ENCODE results near the gene ARHGEF28.
A peak's percentile ranks its signal among the peaks of the same experiment; 100 is the strongest.

Gene ARHGEF28

DNA sequence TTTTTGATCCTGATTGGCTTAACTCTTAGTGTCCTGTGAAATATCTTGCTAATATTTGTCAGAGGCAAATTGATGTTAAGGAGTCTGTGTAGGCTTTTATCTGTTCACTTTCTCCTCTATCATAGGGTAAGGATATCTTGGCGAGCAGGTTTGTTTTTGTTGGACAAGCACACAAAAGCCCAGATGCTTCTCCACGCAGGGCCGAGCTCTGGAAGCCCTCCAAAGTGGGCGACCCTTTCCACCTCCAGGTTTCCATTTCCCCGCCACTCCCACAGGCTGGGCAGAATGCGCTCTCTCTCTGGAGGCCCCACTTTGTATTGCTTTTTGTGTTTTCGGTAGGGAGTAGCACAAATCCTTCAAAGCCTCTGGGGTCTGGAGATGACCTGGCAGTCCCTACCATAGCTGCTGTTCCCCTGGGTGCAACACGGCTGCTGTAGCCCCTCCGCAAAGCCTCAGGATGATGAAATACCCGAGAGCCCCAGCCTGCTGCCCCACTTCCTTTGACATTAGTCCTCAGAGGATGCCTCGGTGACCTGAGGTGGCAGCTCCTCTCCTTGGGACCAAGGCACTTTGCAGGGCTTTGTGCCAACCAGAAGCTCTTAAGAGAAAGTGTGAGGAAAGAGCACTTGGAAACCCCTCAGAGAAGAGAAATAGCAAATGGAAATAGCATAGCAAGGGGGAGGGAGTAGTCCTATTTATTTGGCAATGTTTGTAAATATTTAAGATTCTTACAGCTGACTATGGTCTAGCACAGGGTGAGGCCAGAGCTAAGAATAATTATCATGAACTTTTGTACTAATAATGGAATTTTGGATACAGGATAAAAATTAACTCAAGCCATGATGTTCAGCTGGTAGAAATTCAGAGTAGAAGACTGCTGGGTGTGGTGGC lies 122.8 kb downstream of the ARHGEF28 start:
- peak; percentile 29 for DNase-seq

DNA sequence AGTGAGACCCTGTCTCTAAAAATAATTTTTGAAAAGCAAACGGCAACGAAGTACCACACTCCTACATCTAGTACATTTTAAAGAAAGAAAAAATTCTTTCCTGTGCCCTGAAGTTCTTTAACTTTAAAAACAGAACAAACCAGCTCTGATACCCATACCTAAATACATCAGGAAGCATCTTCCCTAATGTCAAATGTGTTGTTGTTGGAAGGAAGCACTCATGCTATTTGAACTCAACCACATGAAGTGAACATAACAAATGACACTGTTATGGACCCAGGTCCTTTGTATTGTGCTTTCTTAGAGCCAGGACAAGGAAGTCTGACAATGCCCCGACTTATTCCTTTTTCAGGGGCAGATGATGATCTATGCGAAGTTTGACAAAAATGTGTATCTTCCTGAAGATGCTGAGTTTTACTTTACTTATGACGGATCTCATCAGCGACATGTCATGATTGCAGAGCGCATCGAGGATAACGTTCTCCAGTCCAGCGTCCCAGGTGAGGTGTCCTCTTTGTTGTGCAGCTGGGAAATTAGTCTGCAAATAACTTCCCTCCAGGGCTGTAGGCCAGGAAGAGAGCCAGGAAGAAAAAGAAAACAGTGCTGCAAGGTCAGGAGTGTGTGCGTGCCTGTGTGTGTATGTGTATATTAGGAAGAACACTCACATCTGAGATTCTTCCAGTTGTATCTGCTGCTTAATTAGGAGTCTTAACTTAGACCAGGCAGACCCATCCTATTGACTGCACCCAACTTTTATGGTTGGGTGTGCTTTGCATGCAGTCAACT lies 123.7 kb downstream of the ARHGEF28 start:
- DNase-seq, result no peak

DNA sequence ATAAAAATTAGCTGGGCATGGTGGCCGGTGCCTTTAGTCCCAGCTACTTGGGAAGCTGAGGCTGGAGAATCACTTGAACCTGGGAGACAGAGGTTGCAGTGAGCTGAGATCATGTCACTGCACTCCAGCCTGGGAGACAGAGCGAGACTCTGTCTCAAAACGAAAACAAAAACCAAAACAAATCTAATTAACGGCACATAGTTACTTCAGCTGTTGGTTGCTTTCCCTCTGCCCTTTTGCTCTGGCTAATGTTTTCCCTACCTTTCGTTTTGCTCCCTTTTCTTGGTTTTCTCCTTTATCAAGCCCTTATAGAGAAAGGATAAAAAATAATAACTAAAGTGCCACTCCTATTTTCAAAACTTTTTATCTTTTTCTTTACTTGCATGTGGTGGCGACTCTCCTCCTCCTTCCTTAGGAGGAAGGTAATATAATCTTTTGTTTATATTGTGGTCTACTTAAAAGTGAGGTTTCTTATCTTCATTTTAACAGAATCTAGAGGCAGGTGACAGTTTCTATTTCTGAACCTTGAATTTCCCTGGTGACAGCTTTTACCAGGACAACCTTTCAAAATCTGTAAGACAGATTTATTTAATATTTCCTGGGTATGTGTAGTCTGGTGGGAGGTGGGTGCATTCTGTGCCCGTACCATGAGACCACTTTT lies 125.4 kb downstream of the ARHGEF28 start:
- DNase-seq, result no peak

DNA sequence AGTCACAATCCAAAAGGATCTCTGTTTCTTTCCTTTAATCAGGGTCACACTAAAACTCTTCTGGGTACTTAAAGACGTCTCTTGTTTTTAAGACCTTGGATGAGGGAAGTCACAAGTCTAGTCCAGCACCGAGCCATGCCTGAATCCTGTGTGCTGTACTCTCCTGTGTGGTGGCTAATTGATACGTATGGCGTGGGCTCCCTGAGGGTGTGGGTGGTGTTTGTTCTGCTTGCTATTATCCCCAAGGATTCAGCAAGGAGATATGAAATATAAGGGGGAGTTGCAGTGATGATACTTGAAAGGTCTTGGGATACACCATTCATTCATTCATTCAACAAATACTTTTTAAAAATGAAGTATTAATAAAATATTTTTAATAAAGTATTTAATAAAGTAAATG lies 128.3 kb downstream of the ARHGEF28 start:
- DNase-seq, result no peak

DNA sequence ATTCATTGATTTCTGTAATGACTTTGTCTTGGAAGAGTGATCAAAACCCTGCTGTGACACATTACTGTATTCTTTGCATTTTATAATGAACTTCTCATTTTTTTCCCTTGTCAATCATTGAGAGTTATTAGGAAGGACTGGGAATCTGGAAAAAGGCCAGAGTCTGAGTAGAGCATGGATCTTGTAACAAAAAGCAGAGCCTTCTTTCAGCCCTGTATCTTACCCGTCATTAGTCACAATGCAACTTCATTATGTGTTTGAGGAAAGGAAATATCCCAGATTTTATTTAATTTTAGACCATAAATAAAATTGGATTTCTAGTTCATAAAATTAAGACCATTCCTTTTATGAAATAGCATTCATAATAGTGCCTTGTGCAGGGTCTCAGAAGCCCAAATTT lies 131.4 kb downstream of the ARHGEF28 start:
- no peak for DNase-seq

DNA sequence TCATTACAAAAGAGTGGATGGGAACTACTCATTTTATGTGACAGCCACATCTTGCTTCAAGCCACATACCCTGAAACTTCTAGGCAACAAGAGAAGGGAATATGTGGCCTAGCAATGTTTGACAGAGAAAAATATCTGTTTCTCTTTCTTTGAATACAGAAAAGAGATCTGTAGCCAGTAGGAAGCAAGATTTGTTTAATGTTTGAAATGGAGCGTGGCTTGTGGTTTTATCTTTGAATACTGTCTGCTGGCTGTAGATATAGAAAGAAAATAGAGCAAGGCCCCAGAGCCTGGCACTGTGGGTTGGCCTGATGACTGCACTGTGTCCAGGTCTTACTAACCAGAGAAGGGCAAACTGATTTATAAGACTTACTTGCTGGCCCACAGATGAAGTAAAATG lies 133.8 kb downstream of the ARHGEF28 start:
- DNase-seq, result no peak

DNA sequence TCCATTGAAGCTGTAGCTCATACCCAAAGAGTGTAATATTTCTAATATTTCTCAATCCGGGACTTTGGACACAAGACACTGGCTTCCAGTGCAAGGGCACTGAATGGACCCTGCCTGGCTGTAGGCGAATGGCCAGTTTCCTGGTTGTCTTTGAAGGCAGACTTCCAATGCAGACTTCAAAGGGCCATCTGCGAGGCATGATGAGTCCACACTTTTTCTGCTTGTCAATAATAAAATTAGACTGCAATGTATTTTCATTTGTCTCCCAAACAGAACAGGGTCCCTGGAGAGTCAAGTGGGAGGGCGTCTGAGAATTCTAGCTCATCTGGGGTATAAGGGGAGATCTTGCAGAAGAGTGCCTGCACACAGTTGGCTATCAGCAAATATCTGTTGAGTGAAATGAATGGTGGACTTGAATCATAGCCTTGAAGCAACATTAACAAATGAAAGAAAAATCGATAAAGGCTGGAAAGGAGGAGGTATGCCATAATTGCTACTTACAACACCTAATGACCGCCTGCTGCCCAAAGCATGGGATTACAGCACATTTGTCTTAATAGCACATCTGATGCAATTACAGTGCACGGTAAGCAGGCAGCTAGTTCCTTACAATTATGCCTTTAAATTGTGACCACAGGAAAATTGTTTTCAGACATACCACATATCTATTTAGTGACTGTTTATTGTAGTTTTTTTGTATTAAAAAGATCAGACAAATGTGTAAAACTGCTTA lies 137.5 kb downstream of the ARHGEF28 start:
- peak; percentile 86 for DNase-seq

DNA sequence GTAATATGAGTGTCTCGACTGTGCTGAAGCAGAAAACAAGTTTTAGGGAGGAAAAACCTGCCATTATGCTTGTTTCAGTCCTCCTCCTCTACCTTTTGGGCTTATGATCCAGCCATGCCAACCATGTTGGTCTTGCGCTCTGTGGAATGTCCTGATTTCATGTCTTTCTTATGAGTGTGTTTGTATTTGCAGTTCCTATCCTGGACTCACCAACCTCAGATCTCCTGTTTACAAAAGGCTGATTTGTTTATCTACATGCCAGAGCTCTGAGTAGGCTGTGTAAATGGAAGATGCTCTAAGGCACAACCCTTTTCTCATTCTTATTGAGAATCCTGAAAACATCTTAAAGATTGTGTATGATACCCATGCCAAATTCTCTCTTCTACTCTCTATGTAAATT lies 138.6 kb downstream of the ARHGEF28 start:
- DNase-seq, result no peak

DNA sequence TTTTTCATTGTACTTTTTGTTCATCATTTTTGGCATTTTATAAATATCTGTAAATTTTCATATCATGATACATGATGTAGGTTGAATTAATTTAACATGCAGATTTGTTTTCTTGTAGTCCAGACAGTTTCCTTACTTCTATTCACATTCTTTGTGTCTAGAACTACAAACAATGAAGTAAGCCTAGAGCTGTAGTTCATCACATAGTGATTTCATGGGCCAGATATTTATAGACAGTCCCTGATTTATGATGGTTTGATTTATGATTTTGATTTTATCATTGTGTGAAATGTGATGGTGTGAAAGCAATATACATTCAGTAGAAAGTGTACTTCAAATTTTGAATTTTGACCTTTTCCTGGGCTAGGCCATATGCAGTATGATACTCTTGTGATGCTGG lies 139.0 kb downstream of the ARHGEF28 start:
- no peak for DNase-seq

DNA sequence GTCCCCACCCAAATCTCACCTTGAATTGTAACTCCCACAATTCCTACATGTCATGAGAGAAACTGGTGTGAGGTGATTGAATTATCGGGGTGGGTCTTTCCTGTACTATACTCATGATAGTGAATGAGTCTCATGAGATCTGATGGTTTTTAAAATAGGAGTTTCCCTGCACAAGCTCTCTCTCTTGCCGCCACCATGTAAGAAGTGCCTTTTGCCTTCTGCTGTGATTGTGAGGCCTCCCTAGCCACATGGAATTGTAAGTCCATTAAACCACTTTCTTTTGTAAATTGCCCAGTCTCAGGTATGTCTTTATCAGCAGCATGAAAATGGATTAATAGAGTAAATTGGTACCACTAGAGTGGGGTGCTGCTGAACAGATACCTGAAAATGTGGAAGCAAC lies 140.9 kb downstream of the ARHGEF28 start:
- no peak for DNase-seq

DNA sequence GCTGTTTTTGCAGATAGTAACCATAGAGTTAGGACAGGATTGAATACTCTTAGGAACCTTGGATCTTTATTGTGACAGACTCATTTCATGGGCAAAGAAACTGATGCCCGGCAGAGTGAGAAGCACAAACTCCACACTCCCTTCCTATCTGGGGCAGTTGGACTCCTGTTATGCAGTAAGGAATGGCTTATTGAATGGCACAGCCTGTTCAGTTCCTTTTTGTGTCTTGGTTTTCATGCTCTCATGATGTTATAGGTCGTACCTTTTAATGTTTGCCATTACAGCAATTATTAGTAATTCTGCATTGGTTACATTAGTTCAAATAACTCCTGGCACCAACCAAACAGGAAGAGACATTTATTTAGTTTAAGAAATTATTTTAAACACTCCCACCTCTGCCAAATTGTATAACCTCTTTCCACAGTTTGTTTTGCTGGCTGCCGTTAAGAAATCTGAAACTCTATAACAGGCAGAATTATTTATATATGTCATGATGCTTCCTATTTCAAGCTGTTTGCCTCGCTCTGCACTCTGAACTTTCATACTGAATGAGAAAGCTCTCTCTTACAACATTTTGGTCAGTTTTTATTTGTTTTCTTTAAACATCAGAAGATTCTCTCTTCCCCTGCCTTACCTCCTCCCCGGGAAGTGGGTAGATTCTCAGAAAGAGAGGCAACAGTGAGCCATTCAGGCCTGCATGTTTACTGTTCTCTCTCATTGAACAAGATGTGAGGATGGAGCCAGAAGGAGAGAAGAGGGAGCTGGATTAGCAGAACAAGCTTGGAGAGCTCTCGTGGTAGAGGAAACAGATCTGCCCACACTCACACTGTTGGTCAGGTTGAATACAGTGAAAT lies 144.4 kb downstream of the ARHGEF28 start:
- no peak for DNase-seq

DNA sequence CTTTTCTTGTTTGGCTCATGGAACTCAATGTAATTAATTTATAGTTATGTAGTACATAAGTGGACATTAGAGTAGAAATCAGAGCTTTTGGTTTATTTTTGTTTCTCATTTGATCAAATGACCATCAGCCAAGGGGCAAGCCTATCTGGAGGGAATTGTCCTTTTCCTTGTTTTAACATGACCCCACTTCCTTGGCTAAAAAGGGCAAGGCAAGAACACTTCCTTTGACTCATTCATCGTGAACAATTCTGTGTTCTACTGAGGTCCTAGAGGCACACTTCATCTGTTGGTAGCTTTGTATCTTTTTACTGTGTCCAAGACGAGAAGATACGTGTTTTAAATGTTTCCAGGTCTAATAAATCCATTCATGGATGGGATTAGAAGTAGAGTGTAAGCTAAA lies 148.9 kb downstream of the ARHGEF28 start:
- DNase-seq, result no peak

DNA sequence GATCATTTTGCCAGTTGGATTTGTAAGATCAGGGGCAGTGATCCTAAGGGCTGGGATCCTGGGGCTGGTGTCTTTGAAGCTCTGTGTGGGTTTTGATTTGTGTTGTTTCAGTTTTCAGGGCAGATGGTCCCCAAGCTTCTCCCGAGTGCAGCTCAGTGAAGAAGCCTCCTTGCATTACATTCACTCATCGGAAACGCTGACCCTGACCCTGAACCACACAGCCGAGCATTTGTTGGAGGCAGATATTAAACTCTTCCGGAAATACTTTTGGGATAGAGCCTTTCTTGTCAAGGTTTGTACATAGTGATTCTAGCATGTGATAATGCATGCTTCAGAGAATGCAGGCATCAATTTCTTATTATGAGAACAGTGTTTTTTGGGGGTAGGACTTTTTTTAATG lies 150.4 kb downstream of the ARHGEF28 start:
- no peak for DNase-seq

DNA sequence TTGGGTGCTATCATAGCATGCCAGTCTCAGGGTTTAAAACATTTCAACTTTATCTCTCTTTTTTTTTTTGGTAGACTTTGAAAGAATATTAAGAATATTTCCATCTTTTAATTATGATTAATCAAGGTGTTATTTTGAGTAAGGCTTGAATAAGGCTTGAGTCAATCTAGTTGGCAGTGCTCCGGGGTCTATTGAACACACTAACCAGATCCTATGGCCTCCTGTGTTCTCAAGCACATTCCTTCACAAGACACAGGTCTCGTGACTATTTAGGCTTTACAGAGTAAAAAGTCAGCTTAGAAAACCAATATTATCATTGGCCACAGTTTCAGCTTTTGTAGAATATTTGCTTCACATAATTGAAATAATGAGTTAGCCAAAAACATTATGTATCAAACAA lies 151.2 kb downstream of the ARHGEF28 start:
- no peak for DNase-seq

DNA sequence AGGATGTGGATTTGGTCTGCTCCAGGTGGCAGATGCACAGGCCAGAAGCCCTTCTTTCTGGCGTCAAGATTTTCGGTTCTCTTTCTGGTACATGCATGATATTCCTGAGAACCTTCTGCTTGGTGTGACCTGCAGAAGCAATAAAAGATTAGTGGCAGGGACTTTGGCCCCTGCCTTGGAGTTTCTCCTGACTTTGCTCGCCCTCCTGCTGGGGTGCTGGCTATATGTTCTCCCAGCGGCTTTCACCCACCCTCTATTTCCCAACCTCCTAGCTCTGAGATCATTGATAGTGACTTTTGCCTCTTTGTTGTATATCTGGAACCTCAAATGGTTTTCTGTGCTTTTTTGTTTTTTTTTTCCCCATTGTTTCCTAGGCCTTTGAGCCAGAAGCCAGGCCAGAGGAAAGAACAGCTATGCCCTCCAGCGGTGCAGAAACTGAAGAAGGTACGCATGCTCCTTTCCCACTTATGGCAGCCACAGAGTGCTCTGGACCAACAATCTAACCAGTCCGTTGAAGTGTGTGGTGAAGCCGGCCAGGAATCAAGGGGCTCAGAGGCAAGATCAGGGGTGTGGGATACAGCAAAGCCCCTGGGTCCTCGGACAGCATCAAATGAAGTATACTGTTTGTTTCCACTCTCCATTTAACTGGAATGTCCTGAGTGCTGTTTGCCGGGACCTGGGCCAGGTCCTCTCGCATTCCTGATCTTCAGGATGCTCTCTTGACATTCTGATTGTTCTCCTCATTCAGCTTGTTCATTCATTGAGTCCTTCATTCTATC lies 154.5 kb downstream of the ARHGEF28 start:
- no peak for DNase-seq

DNA sequence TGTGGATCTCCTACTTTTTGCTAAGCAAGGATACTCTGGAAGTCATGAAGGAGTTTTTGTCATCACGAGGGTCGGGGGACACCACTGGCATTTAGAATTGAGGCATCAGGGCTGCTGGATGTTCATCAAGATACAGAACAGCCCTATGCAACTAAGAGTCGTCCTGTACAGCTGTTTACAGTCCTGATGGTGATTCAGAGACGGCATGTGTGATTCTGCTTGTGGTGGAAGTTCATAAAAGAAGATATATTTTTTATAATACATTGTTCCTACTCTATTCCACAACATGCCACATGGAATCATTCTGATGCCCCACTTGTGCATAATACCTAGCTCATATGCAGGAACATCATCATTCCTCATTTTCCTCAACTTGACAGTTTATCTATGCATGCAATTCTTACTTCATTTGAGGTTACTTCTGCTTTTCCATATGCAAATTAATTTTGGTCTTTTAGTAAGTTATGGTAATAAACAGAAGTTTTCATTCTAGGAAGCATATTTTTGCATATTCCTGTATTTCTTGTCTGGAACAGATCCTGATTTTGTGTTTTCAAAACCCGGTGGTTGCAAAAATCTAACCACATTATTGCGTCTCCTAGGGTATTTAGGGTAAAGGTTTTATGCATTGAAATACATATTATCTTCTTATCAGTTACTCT lies 155.2 kb downstream of the ARHGEF28 start:
- no peak for DNase-seq

DNA sequence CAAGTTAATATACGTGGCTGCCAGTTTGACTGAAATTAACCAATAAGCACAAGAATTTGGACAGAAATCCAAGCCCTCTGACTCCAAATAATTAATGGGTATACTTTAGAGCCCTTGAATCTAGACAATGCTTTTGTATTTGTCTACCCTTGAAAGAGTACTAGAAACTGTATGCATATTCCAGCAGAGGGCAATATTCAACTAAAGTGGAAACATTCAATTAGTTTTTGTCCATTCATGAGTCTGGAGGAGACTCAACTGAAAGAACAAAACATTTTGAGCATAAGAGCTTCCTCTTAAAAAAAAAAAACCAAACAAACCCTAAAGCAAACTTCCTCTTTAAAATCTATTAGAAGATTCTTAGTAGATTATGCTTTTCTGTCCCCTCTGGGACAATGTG lies 157.8 kb downstream of the ARHGEF28 start:
- DNase-seq, result no peak

DNA sequence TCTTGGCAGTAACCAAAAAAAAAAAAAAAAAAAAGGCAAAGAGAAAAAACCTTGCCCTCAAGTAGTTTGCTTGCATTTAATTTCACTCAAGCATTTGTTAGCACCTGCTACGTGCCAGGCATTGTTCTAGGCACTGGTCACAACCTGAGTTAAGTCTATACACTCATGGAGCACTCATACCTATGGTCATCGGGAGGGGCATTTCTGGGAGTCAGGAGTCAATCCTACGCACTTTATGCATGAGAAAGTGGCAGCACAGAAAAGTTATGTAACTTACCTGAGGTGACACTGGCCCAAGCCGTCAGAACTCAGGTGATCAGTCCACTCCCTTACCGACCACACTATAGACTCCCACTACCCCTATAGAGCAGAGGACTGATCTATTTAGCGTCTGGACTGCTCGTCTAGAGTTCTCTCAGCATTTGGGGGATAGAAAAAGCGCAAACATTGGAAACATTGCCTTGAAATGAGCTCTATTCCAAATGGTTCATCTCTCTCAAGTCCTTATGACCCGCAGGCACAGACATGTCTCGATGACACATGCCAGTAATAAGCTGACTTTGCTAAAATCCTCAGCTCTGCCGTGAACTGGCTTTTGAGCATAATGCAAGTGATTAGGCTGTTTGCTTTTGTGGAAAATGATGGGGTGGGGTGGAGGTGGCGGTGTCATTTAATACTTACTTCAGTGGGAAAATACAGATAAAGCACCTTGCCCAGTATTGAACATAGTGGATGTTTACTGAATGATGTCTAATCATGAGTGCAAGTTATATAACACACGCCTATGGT lies 160.2 kb downstream of the ARHGEF28 start:
- DNase-seq, result no peak

DNA sequence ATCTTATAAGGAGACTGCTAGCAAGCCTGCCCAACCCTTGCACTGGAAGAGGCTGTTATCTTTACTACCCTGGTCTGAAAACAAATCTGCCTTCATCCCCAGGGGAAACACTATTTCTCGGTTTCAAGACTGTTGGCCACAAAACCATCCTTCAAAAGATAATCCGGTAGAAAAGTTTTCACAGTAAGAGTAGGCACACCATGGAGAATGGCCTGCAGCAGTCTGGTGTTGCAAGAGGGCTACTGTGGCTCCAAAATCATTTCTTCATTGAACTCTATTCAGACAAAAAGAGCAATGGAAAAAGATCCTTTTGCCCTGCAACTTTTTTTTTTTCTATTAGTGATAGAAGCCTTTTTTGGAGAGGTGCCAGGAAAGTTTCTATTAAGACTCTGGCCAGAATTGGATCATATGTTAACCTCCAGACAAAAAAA lies 163.9 kb downstream of the ARHGEF28 start:
- DNase-seq, result no peak

DNA sequence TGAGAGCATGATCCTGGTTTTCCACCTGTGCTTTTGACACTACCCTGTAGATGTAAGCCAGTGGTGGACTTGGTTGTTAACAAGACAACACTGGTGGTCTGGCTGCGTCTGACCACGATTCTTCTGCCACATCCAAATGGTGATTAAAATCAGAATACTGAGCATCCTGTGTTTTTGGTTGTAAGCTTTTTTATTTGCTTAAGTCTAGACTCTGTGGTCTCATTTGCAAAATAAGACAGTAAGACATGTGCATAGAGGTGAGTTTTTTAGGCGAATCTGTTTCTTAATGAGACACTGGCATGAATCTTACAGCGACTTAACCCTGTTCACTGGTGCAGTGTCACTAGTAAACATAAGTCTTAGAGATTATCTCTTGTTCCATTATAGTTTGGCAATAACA lies 165.4 kb downstream of the ARHGEF28 start:
- no peak for DNase-seq
